ENCODE measurements around the gene ZFHX3.

Gene ZFHX3

GRCh38 chr16:72840631-72841381 is 207.1 kb downstream of the ZFHX3 start:
- no peak for FAIRE-seq

- no peak for FAIRE-seq
Measured at GRCh38 chr16:72838951-72839350, 209.0 kb downstream of the ZFHX3 start.

GRCh38 chr16:72838586-72838910 is 209.4 kb downstream of the ZFHX3 start:
- no peak for FAIRE-seq

GRCh38 chr16:72837846-72838585 is 209.9 kb downstream of the ZFHX3 start:
- FAIRE-seq = no peak

GRCh38 chr16:72836985-72837384 is 210.9 kb downstream of the ZFHX3 start:
- FAIRE-seq = no peak

GRCh38 chr16:72836181-72836580 is 211.7 kb downstream of the ZFHX3 start:
- no peak for FAIRE-seq

GRCh38 chr16:72835086-72835485 is 212.8 kb downstream of the ZFHX3 start:
- FAIRE-seq = no peak

- FAIRE-seq = no peak
Measured at GRCh38 chr16:72834499-72834898, 213.4 kb downstream of the ZFHX3 start.

- FAIRE-seq = no peak
Measured at GRCh38 chr16:72833969-72834368, 214.0 kb downstream of the ZFHX3 start.

- FAIRE-seq = no peak
Measured at GRCh38 chr16:72833482-72833881, 214.4 kb downstream of the ZFHX3 start.

GRCh38 chr16:72832621-72833248 is 215.2 kb downstream of the ZFHX3 start:
- no peak for FAIRE-seq

GRCh38 chr16:72829846-72830775 is 217.8 kb downstream of the ZFHX3 start:
- no peak for FAIRE-seq

GRCh38 chr16:72827866-72828265 is 220.1 kb downstream of the ZFHX3 start:
- FAIRE-seq = no peak

GRCh38 chr16:72825912-72826621 is 221.9 kb downstream of the ZFHX3 start:
- FAIRE-seq = no peak

- no peak for FAIRE-seq
Measured at GRCh38 chr16:72824761-72825160, 223.2 kb downstream of the ZFHX3 start.

- no peak for FAIRE-seq
Measured at GRCh38 chr16:72824027-72824426, 223.9 kb downstream of the ZFHX3 start.

GRCh38 chr16:72821185-72821950 is 226.6 kb downstream of the ZFHX3 start:
- FAIRE-seq = no peak

GRCh38 chr16:72819345-72819744 is 228.6 kb downstream of the ZFHX3 start:
- no peak for FAIRE-seq

GRCh38 chr16:72818236-72818845 is 229.6 kb downstream of the ZFHX3 start:
- no peak for FAIRE-seq

GRCh38 chr16:72815348-72816318 is 232.3 kb downstream of the ZFHX3 start:
- FAIRE-seq = no peak

Measured in endometrium (tissue), 2 donors.